Nephron (organoid): ENCODE results near the gene PRUNE2.

Source experiments
- H3K27ac Mint-ChIP-seq, 3 experiments: 2 replicates each; pipeline ENCODE4 v1.8.0; 2020; ENCODE audit warnings: mixed read lengths in 3 of 3, mild to moderate bottlenecking in 2 of 3, moderate library complexity in 1 of 3
- H3K27me3 Mint-ChIP-seq: 2 replicates; pipeline ENCODE4 v1.8.0; 2021; ENCODE audit warnings: low read depth, mild to moderate bottlenecking, moderate library complexity, mixed read lengths
- H3K36me3 Mint-ChIP-seq: 2 replicates; pipeline ENCODE4 v1.8.0; 2020; ENCODE audit warnings: low read depth, mixed read lengths
- H3K4me1 Mint-ChIP-seq: 2 replicates; pipeline ENCODE4 v1.8.0; 2020; ENCODE audit warnings: mixed read lengths
- H3K4me3 Mint-ChIP-seq, 3 experiments: 2 replicates each; pipeline ENCODE4 v1.8.0; 2020; ENCODE audit warnings: mild to moderate bottlenecking in 3 of 3, mixed read lengths in 3 of 3, moderate library complexity in 2 of 3
- H3K9me3 Mint-ChIP-seq: 2 replicates; pipeline ENCODE4 v1.8.0; 2020; ENCODE audit warnings: mixed read lengths
- TF ChIP-seq, protein P1 (sequence below), 3 experiments: fragments of 200-600 bp; sonication (generic); IDR thresholded peaks; one replicate each; pipeline ENCODE4 v1.5.0; 2021; ENCODE audit warnings: antibody characterized with exemption in 3 of 3; ENCODE audit not compliant: unreplicated experiment in 3 of 3

The PRUNE2 gene

GRCh38 chr9:76693912-76694311 lies 212.0 kb downstream of the PRUNE2 start:
- no peak overlapping the region for H3K4me3 Mint-ChIP-seq
- no peaks in the 10 kb centered on the region for H3K36me3 Mint-ChIP-seq
- TF ChIP-seq, protein P1, sequence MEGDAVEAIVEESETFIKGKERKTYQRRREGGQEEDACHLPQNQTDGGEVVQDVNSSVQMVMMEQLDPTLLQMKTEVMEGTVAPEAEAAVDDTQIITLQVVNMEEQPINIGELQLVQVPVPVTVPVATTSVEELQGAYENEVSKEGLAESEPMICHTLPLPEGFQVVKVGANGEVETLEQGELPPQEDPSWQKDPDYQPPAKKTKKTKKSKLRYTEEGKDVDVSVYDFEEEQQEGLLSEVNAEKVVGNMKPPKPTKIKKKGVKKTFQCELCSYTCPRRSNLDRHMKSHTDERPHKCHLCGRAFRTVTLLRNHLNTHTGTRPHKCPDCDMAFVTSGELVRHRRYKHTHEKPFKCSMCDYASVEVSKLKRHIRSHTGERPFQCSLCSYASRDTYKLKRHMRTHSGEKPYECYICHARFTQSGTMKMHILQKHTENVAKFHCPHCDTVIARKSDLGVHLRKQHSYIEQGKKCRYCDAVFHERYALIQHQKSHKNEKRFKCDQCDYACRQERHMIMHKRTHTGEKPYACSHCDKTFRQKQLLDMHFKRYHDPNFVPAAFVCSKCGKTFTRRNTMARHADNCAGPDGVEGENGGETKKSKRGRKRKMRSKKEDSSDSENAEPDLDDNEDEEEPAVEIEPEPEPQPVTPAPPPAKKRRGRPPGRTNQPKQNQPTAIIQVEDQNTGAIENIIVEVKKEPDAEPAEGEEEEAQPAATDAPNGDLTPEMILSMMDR (IDR thresholded peaks at IDR 0.05; ENCODE audit: unreplicated experiment in 3 of 3), result no peak
- H3K27me3 Mint-ChIP-seq, result peaks cover 4% of the 10 kb centered on the region
- no peaks in the 10 kb centered on the region for H3K9me3 Mint-ChIP-seq
- peaks cover 28% of the 10 kb centered on the region for H3K4me1 Mint-ChIP-seq
- H3K27ac Mint-ChIP-seq, result no peak overlapping the region

DNA sequence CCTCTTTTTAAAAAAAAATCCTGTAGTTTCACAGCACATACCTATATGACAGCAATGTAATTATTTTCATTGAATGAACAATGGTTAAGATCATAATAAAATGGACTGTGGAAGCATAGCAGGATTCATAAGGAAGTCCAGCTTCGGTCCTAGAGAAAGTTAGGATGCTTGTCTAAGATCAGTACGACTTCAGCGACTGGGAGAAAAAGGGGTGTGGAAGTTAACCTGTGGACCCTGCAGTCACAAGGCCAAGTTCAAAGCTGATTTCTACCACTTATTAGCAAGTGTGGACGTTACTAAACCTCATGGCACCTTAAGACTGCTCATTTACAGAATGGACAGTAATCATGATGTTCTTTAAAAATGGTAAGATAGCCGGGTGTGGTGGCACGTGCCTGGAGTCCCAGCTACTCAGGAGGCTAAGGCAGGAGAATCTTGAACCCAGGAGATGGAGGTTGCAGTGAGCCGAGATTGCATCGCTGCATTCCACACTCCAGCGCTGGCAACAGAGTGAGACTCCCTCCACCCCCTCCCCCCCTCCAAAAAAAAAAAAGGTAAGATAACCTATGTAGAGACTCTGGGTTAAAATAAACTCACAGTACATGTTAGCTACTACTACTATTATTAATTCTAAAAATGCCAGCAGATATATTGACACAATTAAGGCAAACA lies 213.3 kb downstream of the PRUNE2 start:
- TF ChIP-seq, protein P1 (IDR thresholded peaks at IDR 0.05; ENCODE audit: unreplicated experiment in 3 of 3), result no peak
- peak overlapping the region; percentile 78 to 87 (median 85) for H3K4me3 Mint-ChIP-seq
- H3K4me1 Mint-ChIP-seq, result peaks cover 25% of the 10 kb centered on the region
- no peaks in the 10 kb centered on the region for H3K36me3 Mint-ChIP-seq
- H3K9me3 Mint-ChIP-seq, result no peaks in the 10 kb centered on the region
- H3K27ac Mint-ChIP-seq, result peak overlapping the region in 1 of 3 experiments; percentile 37
- peaks cover 4% of the 10 kb centered on the region for H3K27me3 Mint-ChIP-seq

GRCh38 chr9:76691517-76692313 lies 214.2 kb downstream of the PRUNE2 start:
- TF ChIP-seq, protein P1 (IDR thresholded peaks at IDR 0.05; ENCODE audit: unreplicated experiment in 3 of 3), result no peak
- peak overlapping the region; percentile 78 to 87 (median 85) for H3K4me3 Mint-ChIP-seq
- no peaks in the 10 kb centered on the region for H3K9me3 Mint-ChIP-seq
- H3K27me3 Mint-ChIP-seq, result peaks cover 4% of the 10 kb centered on the region
- no peaks in the 10 kb centered on the region for H3K36me3 Mint-ChIP-seq
- H3K27ac Mint-ChIP-seq, result peak overlapping the region; percentile 17 to 43 (median 37)
- peaks cover 23% of the 10 kb centered on the region for H3K4me1 Mint-ChIP-seq

DNA sequence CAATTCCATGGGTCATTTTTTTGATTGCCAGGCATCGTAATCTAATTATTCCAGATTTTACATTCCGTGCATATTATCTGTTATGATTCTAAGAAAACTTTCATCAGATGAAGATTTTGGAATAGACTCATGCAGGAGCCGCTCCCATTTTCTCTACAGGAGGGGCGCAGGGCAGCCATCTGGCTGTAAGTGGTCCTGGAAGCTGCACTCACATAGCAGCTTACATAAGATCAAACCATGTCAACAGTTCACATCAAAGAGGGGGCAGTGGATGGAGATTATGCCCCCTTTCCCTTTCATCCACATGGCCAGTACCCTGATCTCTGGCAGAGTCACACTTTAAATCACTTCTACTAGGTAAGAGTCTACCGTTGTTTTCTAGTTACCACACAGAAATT lies 214.9 kb downstream of the PRUNE2 start:
- H3K9me3 Mint-ChIP-seq, result no peaks in the 10 kb centered on the region
- no peak overlapping the region for H3K27ac Mint-ChIP-seq
- H3K27me3 Mint-ChIP-seq, result peaks cover 4% of the 10 kb centered on the region
- no peaks in the 10 kb centered on the region for H3K36me3 Mint-ChIP-seq
- H3K4me1 Mint-ChIP-seq, result peaks cover 23% of the 10 kb centered on the region
- peak overlapping the region in 2 of 3 experiments; percentile 50 to 87 for H3K4me3 Mint-ChIP-seq
- TF ChIP-seq, protein P1 (IDR thresholded peaks at IDR 0.05; ENCODE audit: unreplicated experiment in 3 of 3), result no peak

GRCh38 chr9:76690246-76690972 lies 215.5 kb downstream of the PRUNE2 start:
- Mint-ChIP-seq H3K27me3 (peaks cover 4% of the 10 kb centered on the region), H3K4me3 (peak overlapping the region in 1 of 3 experiments; percentile 87), H3K27ac (no peak overlapping the region), H3K36me3 (no peaks in the 10 kb centered on the region), H3K9me3 (no peaks in the 10 kb centered on the region), H3K4me1 (peaks cover 20% of the 10 kb centered on the region)
- TF ChIP-seq, protein P1 (IDR thresholded peaks at IDR 0.05; ENCODE audit: unreplicated experiment in 3 of 3), result no peak
